Transverse colon (tissue), 4 donors: Measurements from ENCODE around the gene MARK2. TPM values are rescaled to one million over a fixed set of nuclear protein-coding genes. Genes with fewer than 3 reads are reported as not detected.
A peak's percentile ranks its signal among the peaks of the same experiment; 100 is the strongest.

ENCODE experiments used
- DNase-seq: peaks from one replicate; pipeline ENCODE4 v3.0.0-alpha.2; 2019
- H3K27ac ChIP-seq, 4 donors: fragments of 200-600 bp; sonication (generic); 2 replicates each; pipeline ENCODE4 v1.5.1; 2016 to 2018; ENCODE audit warnings: inconsistent platforms in 4 of 4
- H3K27me3 ChIP-seq: fragments of 200-600 bp; sonication (generic); 2 replicates; pipeline ENCODE4 v1.5.1; 2017; ENCODE audit warnings: inconsistent platforms
- H3K36me3 ChIP-seq, 4 donors: fragments of 200-600 bp; sonication (generic); 2 replicates each; pipeline ENCODE4 v1.5.1; 2017 to 2019; ENCODE audit warnings: inconsistent platforms in 4 of 4
- H3K4me1 ChIP-seq, 4 donors: fragments of 200-600 bp; sonication (generic); 2 replicates each; pipeline ENCODE4 v1.5.1; 2017 to 2020; ENCODE audit warnings: inconsistent platforms in 4 of 4
- H3K4me3 ChIP-seq, 4 donors: fragments of 200-600 bp; sonication (generic); 1 replicate in 1 of 4; 2 replicates in 3 of 4; pipeline versions ENCODE4 v1.5.1 to v1.6.1; 2017 to 2019; ENCODE audit warnings: inconsistent platforms in 4 of 4
- H3K9me3 ChIP-seq, 2 donors: fragments of 200-600 bp; sonication (generic); 2 replicates each; pipeline ENCODE4 v1.5.1; 2017 to 2019; ENCODE audit warnings: inconsistent platforms in 2 of 2
- CTCF ChIP-seq, 5 experiments: fragments of 200-600 bp in 3 of 5; fragments of 450-650 bp in 2 of 5; sonication (generic) in 3 of 5; IDR thresholded peaks; 1 replicate in 2 of 5; 2 replicates in 3 of 5; pipeline ENCODE4 v1.5.1; 2016 to 2017; ENCODE audit warnings: antibody characterized with exemption in 5 of 5, inconsistent platforms in 3 of 5, mild to moderate bottlenecking in 2 of 5, moderate library complexity in 1 of 5
- EP300 ChIP-seq: sonication (generic); formaldehyde crosslinking; IDR thresholded peaks from one replicate; pipeline ENCODE4 v1.6.1; 2017; ENCODE audit warnings: antibody characterized with exemption, low read depth
- POLR2A ChIP-seq: fragments of 450-650 bp; IDR thresholded peaks from one replicate; pipeline ENCODE4 v1.6.1; 2016; ENCODE audit warnings: antibody characterized with exemption, mild to moderate bottlenecking, moderate library complexity
- POLR2AphosphoS5 ChIP-seq, 3 donors: sonication (generic); formaldehyde crosslinking; IDR thresholded peaks; one replicate each; pipeline ENCODE4 v1.6.1; 2016; ENCODE audit warnings: antibody characterized with exemption in 3 of 3
- WGBS, 2 donors: methylation state at CpG; one replicate each; pipeline ENCODE4 v1.1.5; 2018; ENCODE audit warnings: low coverage in 1 of 2; 5-methylcytosine and 5-hydroxymethylcytosine counted together
- in situ Hi-C, 4 donors: fragments of 200-750 bp; cut with MboI; loops; one replicate each; pipeline versions ENCODE4 v1.15.0 to v1.15.1; 2017; ENCODE audit warnings: low sequenced_read_pairs in 3 of 4, low pct_ligation_motif_present in 1 of 4, low pct_unique_long_range_greater_than_20kb in 1 of 4
- intact Hi-C: fragments of 100-400 bp; cut with DNase I; formaldehyde crosslinking; loops from one replicate; pipeline ENCODE4 v1.15.1; 2023; ENCODE audit warnings: low total_unique reads
- total RNA-seq, 4 donors: library from RNA; depleted of rRNA; stranded (reverse); fragments of >200 nt; gene quantifications; one replicate each; pipeline ENCODE4 v1.1.0, GENCODE V29; 2016

MARK2 gene
- total RNA-seq, 4 donors from 2014 or later: 33.0 to 106 (median 77.8) TPM

- Histone ChIP-seq H3K27me3 (no peaks in the 10 kb centered on the region), H3K4me1 (peaks cover 24 to 59% (median 41%) of the 10 kb centered on the region in 4 donors), H3K9me3 (no peaks in the 10 kb centered on the region), H3K27ac (no peak overlapping the region), H3K4me3 (no peak overlapping the region), H3K36me3 (peaks cover 0 to 13% (median 6%) of the 10 kb centered on the region in 4 donors)
- no peak for DNase-seq
- TF ChIP-seq EP300: no peak
- TF ChIP-seq CTCF (IDR thresholded peaks at IDR 0.05): no peak
- no peak for TF ChIP-seq POLR2AphosphoS5 (IDR thresholded peaks at IDR 0.05)
- TF ChIP-seq POLR2A: no peak
- intact Hi-C loops (no loop called here), in situ Hi-C loops (no loop called here)
- 0 to 49% methylated on average over 1 to 3 of the region's 3 CpGs for WGBS, 2 donors
Observed at GRCh38 chr11:63892228-63892627, 53.3 kb downstream of the MARK2 start.

GRCh38 chr11:63893355-63893754 is 54.4 kb downstream of the MARK2 start:
- TF ChIP-seq POLR2A (no peak), POLR2AphosphoS5 (IDR thresholded peaks at IDR 0.05) (no peak), CTCF (IDR thresholded peaks at IDR 0.05) (no peak)
- Histone ChIP-seq H3K4me3 (no peak overlapping the region), H3K4me1 (peaks cover 15 to 48% (median 29%) of the 10 kb centered on the region in 4 donors), H3K36me3 (peaks cover 0 to 25% (median 12%) of the 10 kb centered on the region in 4 donors), H3K27me3 (no peaks in the 10 kb centered on the region), H3K27ac (no peak overlapping the region), H3K9me3 (no peaks in the 10 kb centered on the region)
- intact Hi-C loops: no loop called here
- WGBS, 2 donors: 95 to 97% methylated on average over 4 to 6 of the region's 6 CpGs
- in situ Hi-C loops: no loop called here
- no peak for DNase-seq

GRCh38 chr11:63896071-63896470 is 57.2 kb downstream of the MARK2 start:
- Histone ChIP-seq H3K4me3 (no peak overlapping the region), H3K27ac (no peak overlapping the region), H3K4me1 (peaks cover 0 to 20% (median 2%) of the 10 kb centered on the region in 4 donors), H3K27me3 (no peaks in the 10 kb centered on the region), H3K9me3 (no peaks in the 10 kb centered on the region), H3K36me3 (peaks cover 0 to 52% (median 25%) of the 10 kb centered on the region in 4 donors)
- DNase-seq: peak; percentile 53
- in situ Hi-C loops (no loop called here), intact Hi-C loops (no loop called here)
- 54 to 67% methylated on average over 1 to 4 of the region's 4 CpGs for WGBS, 2 donors
- TF ChIP-seq CTCF (IDR thresholded peaks at IDR 0.05): no peak
- TF ChIP-seq EP300: no peak
- TF ChIP-seq POLR2A: no peak
- TF ChIP-seq POLR2AphosphoS5 (IDR thresholded peaks at IDR 0.05): no peak

- Histone ChIP-seq H3K27me3 (no peaks in the 10 kb centered on the region), H3K36me3 (peaks cover 0 to 60% (median 28%) of the 10 kb centered on the region in 4 donors), H3K9me3 (no peaks in the 10 kb centered on the region), H3K4me1 (peaks cover 0 to 6% (median 0%) of the 10 kb centered on the region in 4 donors), H3K27ac (no peak overlapping the region), H3K4me3 (no peak overlapping the region)
- in situ Hi-C loops (no loop called here), intact Hi-C loops (no loop called here)
- DNase-seq: no peak
- TF ChIP-seq POLR2AphosphoS5 (IDR thresholded peaks at IDR 0.05) (no peak), EP300 (no peak), CTCF (IDR thresholded peaks at IDR 0.05) (no peak), POLR2A (no peak)
- WGBS, 2 donors: 91 to 95% methylated on average over 4 to 10 of the region's 10 CpGs
Observed at GRCh38 chr11:63897459-63898146, 58.7 kb downstream of the MARK2 start.
